ENCODE measurements around the gene NEK7.

- no peak for TF ChIP-seq CTCF (IDR thresholded peaks at IDR 0.05; ENCODE audit: poor library complexity, severe bottlenecking)
- no peak for TF ChIP-seq REST (IDR thresholded peaks at IDR 0.05; ENCODE audit: borderline replicate concordance)
- no peak for TF ChIP-seq EZH2 (IDR thresholded peaks at IDR 0.05; ENCODE audit: borderline replicate concordance, insufficient read depth, low read length, poor library complexity, severe bottlenecking)
- no peak for TF ChIP-seq EP300 (conservative IDR thresholded peaks at IDR 0.05; ENCODE audit: poor library complexity, severe bottlenecking)
- TF ChIP-seq TAF1 (IDR thresholded peaks at IDR 0.05; ENCODE audit: low read depth) = no peak
- TF ChIP-seq POLR2AphosphoS5 (IDR thresholded peaks at IDR 0.05) = no peak
Measured at GRCh38 chr1:198109371-198109715, 47.5 kb upstream of the NEK7 start.

All from neural cell (in vitro differentiated cells).